Stimulated activated CD8-positive, alpha-beta memory T cell treated with anti-CD3 and anti-CD28 coated beads, Interleukin-2, amount 100 ng/mL, for 1 hour (primary cell): ENCODE data around the gene CSF1.

Source experiments
- DNase-seq, 2 donors: peaks; one replicate each; pipeline ENCODE4 v3.0.0-alpha.2; 2020; ENCODE audit warnings: low read depth in 2 of 2

The CSF1 gene

DNA sequence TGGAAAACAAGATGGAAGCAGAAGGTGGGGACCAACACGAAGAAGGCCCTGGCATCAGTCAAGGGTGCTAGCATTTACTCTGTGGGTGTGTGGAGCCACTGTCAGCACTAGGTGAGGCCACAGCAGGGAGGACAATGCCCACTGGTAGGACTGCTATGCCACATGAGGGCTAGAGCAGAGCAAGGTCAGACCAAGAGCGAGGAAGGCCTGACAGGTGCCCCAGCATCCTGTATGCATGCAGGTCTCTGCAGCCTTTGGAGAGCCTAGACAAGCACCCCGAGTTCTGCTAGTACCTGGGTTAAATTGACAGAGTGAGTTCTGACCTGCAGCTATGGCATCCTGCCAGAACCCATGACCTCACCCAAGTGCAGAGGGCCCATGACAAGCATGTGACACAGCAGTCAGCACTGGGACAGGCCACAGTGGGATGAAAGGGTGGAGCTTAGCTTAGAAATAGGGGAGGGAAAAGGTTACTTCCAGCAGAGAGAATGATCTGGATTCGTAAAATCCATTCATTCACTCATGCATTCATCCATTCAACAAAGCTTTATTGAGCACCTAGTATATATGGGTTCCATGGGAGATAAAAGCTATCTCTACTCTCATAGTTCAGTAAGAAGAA, 9.0 kb upstream of the CSF1 start:
- no peak for DNase-seq

DNA sequence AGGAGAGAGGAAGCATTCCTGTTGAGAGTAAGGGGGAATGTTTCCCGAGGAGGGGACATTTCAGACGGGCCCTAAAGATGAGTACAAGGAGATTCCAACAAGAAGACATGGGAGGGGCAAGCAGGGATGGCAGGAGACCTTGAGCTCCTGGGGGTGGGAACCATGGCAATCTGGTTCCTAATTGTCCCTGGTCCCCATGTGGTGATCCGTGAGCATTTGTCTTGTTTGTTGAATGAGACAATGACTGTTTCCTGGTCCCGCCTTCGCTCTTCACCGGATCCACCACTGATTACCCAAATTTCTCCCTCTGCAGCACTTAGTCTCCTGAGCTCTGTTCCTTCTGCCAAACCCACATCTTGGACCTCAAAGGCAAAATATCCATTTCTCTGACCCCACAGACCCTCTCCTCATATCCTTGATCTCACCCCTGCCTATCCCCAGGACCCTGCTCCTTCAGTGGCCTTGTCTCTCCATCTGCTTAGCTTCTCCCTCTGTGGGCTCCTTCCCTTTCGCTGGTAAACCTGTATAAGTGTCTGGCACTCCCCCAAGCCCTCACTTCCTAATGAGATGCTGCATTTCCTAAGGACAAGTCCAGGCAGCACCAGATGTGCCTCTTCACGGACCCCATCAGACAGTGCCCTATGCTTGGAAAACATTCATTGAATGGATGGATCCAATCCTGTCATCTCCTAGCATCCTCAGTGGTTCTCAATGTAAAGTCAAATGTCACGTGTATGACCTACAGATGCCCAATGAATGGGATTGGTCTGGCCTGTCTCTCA, 8.3 kb upstream of the CSF1 start:
- no peak for DNase-seq

- DNase-seq, result no peak
Observed at GRCh38 chr1:109903376-109903930, 7.2 kb upstream of the CSF1 start.

- DNase-seq, result no peak
Observed at GRCh38 chr1:109904105-109904817, 6.4 kb upstream of the CSF1 start.

- DNase-seq, result no peak
Observed at GRCh38 chr1:109905491-109905890, 5.2 kb upstream of the CSF1 start.

GRCh38 chr1:109906160-109906838, 4.3 kb upstream of the CSF1 start:
- DNase-seq, result peak; percentile 15 to 38

- DNase-seq, result no peak
Observed at GRCh38 chr1:109906839-109907180, 3.8 kb upstream of the CSF1 start.

GRCh38 chr1:109907190-109907774, 3.4 kb upstream of the CSF1 start:
- no peak for DNase-seq

DNA sequence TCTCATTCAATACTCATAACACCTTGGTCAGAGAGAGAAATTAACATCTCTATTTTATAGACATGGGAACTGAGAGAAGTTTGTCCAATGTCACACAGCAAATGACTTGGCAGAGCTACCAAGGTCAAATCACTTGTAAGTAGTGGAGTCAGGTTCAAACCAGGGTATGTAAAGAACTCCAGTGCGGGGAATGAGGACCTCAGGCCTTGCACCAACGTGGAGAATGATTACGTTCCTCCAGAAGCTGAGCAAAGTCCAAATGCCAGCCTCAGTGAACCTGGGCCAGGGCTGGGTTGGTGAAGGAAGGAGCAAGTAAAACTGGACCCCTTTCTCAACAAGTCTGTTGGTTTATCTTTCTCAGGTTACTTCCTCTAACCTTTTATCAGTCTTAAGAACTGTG, 1.8 kb upstream of the CSF1 start:
- DNase-seq, result no peak

DNA sequence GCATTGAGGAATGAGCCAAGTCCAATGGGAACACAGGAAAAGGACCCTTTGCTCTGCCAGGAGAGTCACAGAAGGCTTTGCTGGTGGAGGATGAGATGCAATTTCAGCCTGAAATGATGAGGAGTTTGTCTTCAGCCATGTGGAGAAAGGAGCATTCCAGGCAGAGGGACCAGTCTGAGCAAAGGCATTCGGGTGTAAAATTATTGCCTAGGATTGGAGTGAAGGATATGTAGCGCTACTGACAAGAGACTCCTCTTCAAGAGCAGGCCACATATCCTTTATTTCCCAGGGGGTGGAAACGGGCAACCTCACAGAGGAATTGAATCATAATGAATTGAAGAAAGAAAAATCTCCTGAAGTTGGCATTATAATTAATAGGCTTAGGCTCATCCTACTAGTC, 1.1 kb upstream of the CSF1 start:
- no peak for DNase-seq

- no peak for DNase-seq
Observed at GRCh38 chr1:109910963-109911798, 532 bp downstream of the CSF1 start.

GRCh38 chr1:109912214-109912861, 1.7 kb downstream of the CSF1 start:
- no peak for DNase-seq

DNA sequence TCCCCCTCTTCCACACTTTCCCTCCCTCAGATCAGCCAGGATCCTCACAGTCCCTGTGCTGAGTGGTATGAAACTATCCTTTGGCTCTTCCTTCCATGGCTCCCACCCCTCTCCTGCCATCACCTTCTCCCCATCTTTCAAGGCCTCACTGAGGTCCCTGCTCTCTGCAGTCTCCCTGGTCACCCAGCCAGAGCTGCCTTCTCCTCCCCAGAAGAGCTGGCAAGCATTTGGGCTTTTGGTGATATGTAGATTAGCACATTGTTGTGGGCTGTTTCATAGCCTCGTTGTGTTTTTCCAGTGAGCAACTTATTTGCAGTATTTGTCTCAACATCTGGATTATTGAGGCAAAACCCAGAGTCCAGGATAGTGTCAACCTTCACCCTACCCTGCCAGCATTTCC, 2.2 kb downstream of the CSF1 start:
- DNase-seq, result no peak

- DNase-seq, result no peak
Observed at GRCh38 chr1:109913360-109913879, 2.8 kb downstream of the CSF1 start.

- no peak for DNase-seq
Observed at GRCh38 chr1:109914587-109915240, 4.1 kb downstream of the CSF1 start.

GRCh38 chr1:109917051-109917767, 6.6 kb downstream of the CSF1 start:
- DNase-seq, result no peak

DNA sequence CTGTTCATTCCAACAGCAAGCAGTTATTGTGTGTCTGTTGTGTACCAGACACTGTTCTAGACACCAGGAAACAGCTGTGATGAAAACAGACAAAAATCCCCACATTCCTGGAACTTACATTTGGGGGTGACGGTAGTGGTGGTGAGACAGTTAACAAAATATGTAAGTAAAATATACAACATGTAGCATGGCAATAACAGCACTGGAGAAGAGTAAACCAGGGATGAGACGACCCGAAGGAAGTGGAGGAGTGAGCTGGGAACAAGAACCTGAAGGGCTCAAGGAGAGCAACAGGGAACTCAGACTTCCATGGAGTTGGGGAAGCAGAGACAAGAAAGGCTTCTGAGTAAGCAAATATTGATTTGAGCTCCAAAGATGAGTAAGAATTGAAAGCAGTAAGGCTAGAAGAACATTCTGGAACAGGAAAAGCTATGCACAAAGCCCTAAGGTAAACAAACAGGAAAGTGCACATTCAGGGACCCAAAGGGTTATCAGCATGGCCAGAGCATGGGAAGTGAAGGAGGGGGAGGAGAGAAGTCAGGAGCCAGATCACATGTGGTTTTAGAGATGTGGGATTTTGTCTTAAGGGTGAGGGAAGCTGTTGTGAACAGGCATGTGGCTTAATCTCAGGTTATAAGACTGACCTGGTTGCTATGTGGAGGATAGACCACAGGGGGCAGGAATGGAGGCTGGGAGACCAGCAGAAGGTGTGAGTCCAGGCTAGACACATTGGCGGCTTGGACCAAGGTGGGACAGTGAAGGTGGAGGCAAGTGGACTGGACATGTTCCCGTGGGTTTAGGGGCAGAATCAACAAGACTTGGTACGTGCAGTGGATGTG, 7.3 kb downstream of the CSF1 start:
- no peak for DNase-seq

GRCh38 chr1:109918671-109919070, 8.0 kb downstream of the CSF1 start:
- DNase-seq, result no peak
